Right lobe of liver (tissue), 6 donors: ENCODE data around the gene ANKS1B. TPM values are rescaled to one million over a fixed set of nuclear protein-coding genes. Genes with fewer than 3 reads are reported as not detected.

Experiments used
- ATAC-seq, 4 donors: fragments of 200-7000 bp; cut with Tn5 transposase; one replicate each; pipeline ENCODE4 v1.9.1; 2020; ENCODE audit warnings: mild to moderate bottlenecking in 4 of 4, moderate library complexity in 4 of 4
- DNase-seq, 3 donors: peaks; one replicate each; pipeline ENCODE4 v3.0.0-alpha.2; 2020
- H3K27ac ChIP-seq, 3 donors: fragments of 200-600 bp; one replicate each; pipeline ENCODE4 v1.8.0; 2022
- H3K27me3 ChIP-seq, 2 donors: fragments of 200-600 bp; one replicate each; pipeline ENCODE4 v1.8.0; 2022
- H3K36me3 ChIP-seq, 4 donors: fragments of 200-600 bp; sonication (generic) in 1 of 4; one replicate each; pipeline versions ENCODE4 v1.5.1 to v1.8.0; 2017 to 2022; ENCODE audit warnings: control low read depth in 1 of 4
- H3K4me1 ChIP-seq, 4 donors: fragments of 200-600 bp; sonication (generic) in 1 of 4; one replicate each; pipeline versions ENCODE4 v1.5.1 to v1.8.0; 2017 to 2022; ENCODE audit warnings: control low read depth in 1 of 4
- H3K4me3 ChIP-seq, 3 donors: fragments of 200-600 bp; one replicate each; pipeline ENCODE4 v1.8.0; 2022
- H3K9me3 ChIP-seq, 4 donors: fragments of 200-600 bp; sonication (generic) in 1 of 4; one replicate each; pipeline versions ENCODE4 v1.5.1 to v1.8.0; 2017 to 2022; ENCODE audit warnings: control low read depth in 1 of 4
- POLR2A ChIP-seq: fragments of 450-650 bp; IDR thresholded peaks from one replicate; pipeline ENCODE4 v1.6.1; 2017; ENCODE audit warnings: antibody characterized with exemption, mild to moderate bottlenecking
- WGBS: methylation state at CpG from one replicate; pipeline ENCODE4 v1.1.6; 2018; ENCODE audit warnings: low coverage, low lambda C conversion rate; ENCODE audit not compliant: insufficient coverage; ENCODE audit errors: missing lambda C conversion rate; 5-methylcytosine and 5-hydroxymethylcytosine counted together
- intact Hi-C, 2 donors: fragments of 100-400 bp; cut with DNase I; formaldehyde crosslinking; loops; one replicate each; pipeline versions ENCODE4 v1.11.2 to v1.14.1; 2022
- total RNA-seq, 6 experiments: library from RNA; depleted of rRNA in 2 of 6; stranded (reverse); fragments of >200 nt in 2 of 6; fragmentation: NEBNext Ultra II Directional in 3 of 6; extraction: Animal tissue kit (Norgen Biotek cat#: 25700) in 3 of 6; gene quantifications; one replicate each; pipeline versions ENCODE4 v1.1.0 to v1.2.4, GENCODE V29; 2016 to 2023
- TF ChIP-seq, protein P1 (sequence below), 4 donors: fragments of 200-600 bp in 3 of 4; fragments of 450-650 bp in 1 of 4; IDR thresholded peaks; one replicate each; pipeline versions ENCODE4 v1.5.1 to v1.8.0; 2016 to 2022; ENCODE audit warnings: antibody characterized with exemption in 4 of 4, mild to moderate bottlenecking in 2 of 4
- donor health status: DM: no; HTN: yes; CAD: no.
- donor health status: DM: no; HTN: no; CAD: no.
- donor health status: DM: no; HTN: no; CAD: no.
- donor health status: DM: no; HTN: yes; CAD: no.
- donor health status: DM: no; HTN: yes; CAD: no.

Gene ANKS1B
- total RNA-seq, 6 experiments from 2014 or later = 0.17 to 1.9 (median 0.44) TPM; not detected in 1

DNA sequence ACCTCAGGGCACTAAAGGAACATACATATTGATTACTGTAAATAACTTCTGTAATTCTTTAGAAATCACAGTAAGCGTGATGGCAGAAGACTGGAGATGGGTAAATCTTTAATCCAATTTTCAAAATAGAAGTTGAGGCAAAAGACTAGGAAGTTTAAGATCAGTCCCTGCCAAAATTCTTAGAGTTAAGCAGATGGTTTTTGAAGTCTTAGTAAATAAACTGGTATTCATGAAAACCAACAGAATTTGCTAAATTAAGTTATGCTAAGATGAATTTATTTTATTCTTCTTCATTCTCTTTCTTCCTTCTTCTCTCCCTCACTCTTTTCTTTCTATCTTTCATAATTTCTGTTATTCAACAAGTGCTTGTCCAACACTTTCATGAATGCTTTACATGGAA is 435.5 kb downstream of the ANKS1B start:
- intact Hi-C loops = no loop called here
- Histone ChIP-seq H3K9me3 (no peaks in the 10 kb centered on the region), H3K4me1 (peaks cover 0 to 6% (median 0%) of the 10 kb centered on the region in 4 donors), H3K27me3 (no peaks in the 10 kb centered on the region), H3K4me3 (no peak overlapping the region), H3K36me3 (no peaks in the 10 kb centered on the region), H3K27ac (no peak overlapping the region)
- TF ChIP-seq, protein P1, sequence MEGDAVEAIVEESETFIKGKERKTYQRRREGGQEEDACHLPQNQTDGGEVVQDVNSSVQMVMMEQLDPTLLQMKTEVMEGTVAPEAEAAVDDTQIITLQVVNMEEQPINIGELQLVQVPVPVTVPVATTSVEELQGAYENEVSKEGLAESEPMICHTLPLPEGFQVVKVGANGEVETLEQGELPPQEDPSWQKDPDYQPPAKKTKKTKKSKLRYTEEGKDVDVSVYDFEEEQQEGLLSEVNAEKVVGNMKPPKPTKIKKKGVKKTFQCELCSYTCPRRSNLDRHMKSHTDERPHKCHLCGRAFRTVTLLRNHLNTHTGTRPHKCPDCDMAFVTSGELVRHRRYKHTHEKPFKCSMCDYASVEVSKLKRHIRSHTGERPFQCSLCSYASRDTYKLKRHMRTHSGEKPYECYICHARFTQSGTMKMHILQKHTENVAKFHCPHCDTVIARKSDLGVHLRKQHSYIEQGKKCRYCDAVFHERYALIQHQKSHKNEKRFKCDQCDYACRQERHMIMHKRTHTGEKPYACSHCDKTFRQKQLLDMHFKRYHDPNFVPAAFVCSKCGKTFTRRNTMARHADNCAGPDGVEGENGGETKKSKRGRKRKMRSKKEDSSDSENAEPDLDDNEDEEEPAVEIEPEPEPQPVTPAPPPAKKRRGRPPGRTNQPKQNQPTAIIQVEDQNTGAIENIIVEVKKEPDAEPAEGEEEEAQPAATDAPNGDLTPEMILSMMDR (IDR thresholded peaks at IDR 0.05) = no peak
- TF ChIP-seq POLR2A = no peak
- WGBS = 76% methylated on average over 1 of the region's 1 CpG
- DNase-seq = no peak
- no peak for ATAC-seq

- Histone ChIP-seq H3K4me3 (no peak overlapping the region), H3K36me3 (no peaks in the 10 kb centered on the region), H3K4me1 (no peaks in the 10 kb centered on the region), H3K9me3 (no peaks in the 10 kb centered on the region), H3K27me3 (no peaks in the 10 kb centered on the region), H3K27ac (no peak overlapping the region)
- TF ChIP-seq, protein P1 (IDR thresholded peaks at IDR 0.05) = no peak
- no peak for TF ChIP-seq POLR2A
- DNase-seq (no peak), ATAC-seq (no peak)
- intact Hi-C loops = no loop called here
- 22% methylated on average over 1 of the region's 1 CpG for WGBS
Observed at GRCh38 chr12:99544457-99544856, 440.3 kb downstream of the ANKS1B start.

DNA sequence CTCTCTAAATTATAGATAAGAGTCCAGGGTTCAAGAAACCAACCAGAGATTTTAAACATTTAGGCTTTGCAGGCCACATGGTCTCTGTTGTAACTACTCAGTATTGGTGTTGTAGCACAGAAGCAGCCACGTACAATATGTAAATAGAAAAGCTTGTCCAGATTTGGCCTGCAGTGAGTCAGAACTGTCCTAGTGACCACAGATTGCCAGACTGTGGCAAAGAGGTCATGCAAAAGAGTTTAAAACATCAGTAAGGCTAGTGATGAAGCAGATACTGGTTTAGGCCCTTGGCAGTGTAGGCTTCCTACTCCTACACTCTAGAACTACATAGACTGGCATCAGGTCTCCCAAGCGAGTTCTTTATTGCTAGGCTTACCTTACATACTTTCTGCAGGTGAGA is 454.8 kb downstream of the ANKS1B start:
- Histone ChIP-seq H3K27me3 (no peaks in the 10 kb centered on the region), H3K4me3 (no peak overlapping the region), H3K9me3 (no peaks in the 10 kb centered on the region), H3K4me1 (no peaks in the 10 kb centered on the region), H3K36me3 (no peaks in the 10 kb centered on the region), H3K27ac (no peak overlapping the region)
- no peak for DNase-seq
- no peak for ATAC-seq
- TF ChIP-seq, protein P1 (IDR thresholded peaks at IDR 0.05) = no peak
- no peak for TF ChIP-seq POLR2A
- WGBS = 55% methylated on average over 2 of the region's 2 CpGs
- intact Hi-C loops = no loop called here

- ATAC-seq = no peak
- Histone ChIP-seq H3K4me3 (no peak overlapping the region), H3K36me3 (no peaks in the 10 kb centered on the region), H3K9me3 (no peaks in the 10 kb centered on the region), H3K4me1 (no peaks in the 10 kb centered on the region), H3K27me3 (no peaks in the 10 kb centered on the region), H3K27ac (no peak overlapping the region)
- no peak for DNase-seq
- intact Hi-C loops = no loop called here
- TF ChIP-seq, protein P1 (IDR thresholded peaks at IDR 0.05) = no peak
- no peak for TF ChIP-seq POLR2A
Observed at GRCh38 chr12:99528478-99528877, 456.3 kb downstream of the ANKS1B start.

DNA sequence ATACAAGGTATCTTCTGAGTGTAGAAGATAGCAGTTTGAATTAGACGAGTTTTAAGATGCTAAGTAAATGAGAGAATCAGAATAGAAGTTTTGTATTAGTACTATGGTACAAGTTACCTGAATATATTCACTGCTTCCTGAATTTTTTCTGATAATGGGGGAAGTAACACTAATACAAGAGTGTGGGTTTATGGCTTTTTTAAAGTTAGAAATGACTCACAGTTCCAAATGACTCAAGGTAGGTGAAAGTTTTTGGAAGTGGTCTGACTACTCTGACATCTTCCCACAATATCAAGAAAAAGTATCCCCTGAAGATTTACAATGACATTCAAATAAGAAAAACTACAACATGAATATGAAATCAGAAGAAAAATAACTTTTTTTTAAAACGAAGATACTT is 460.9 kb downstream of the ANKS1B start:
- no peaks in the 10 kb centered on the region for H3K36me3 ChIP-seq
- H3K4me1 ChIP-seq = no peaks in the 10 kb centered on the region
- intact Hi-C loops = no loop called here
- H3K27ac ChIP-seq = no peak overlapping the region
- 26% methylated on average over 2 of the region's 2 CpGs for WGBS
- ATAC-seq (no peak), DNase-seq (no peak)
- H3K9me3 ChIP-seq = no peaks in the 10 kb centered on the region
- TF ChIP-seq POLR2A = no peak
- TF ChIP-seq, protein P1 (IDR thresholded peaks at IDR 0.05) = no peak
- no peak overlapping the region for H3K4me3 ChIP-seq
- no peaks in the 10 kb centered on the region for H3K27me3 ChIP-seq
